Activated naive CD4-positive, alpha-beta T cell treated with anti-CD3 and anti-CD28 coated beads, Interleukin-2, amount 10 ng/mL, durations not matched to agents 7 days and 5 days (primary cell): Measurements from ENCODE around the gene OR10A4.
"Not testable (repeated sequence)": the region's sequence is repeated elsewhere in the genome, so short reads cannot be mapped to it uniquely, and the experiment has no call there.

Experiments
- CTCF ChIA-PET: fragments of 350-600 bp; sonication (Branson Sonifier 250); formaldehyde crosslinking; loops from one replicate; lab custom pipeline; 2021; ENCODE audit warnings: antibody characterized with exemption; lab: Charles Lee
- DNase-seq: peaks from one replicate; pipeline ENCODE4 v3.0.0-alpha.2; 2020
- H3K27ac Mint-ChIP-seq: one replicate; pipeline ENCODE4 v1.8.0; 2021; ENCODE audit warnings: mild to moderate bottlenecking, moderate library complexity, mixed read lengths
- H3K27me3 Mint-ChIP-seq: one replicate; pipeline ENCODE4 v1.8.0; 2021; ENCODE audit warnings: mild to moderate bottlenecking, mixed read lengths
- H3K36me3 Mint-ChIP-seq: one replicate; pipeline ENCODE4 v1.8.0; 2021; ENCODE audit warnings: mixed read lengths
- H3K4me1 Mint-ChIP-seq: one replicate; pipeline ENCODE4 v1.8.0; 2021; ENCODE audit warnings: mixed read lengths
- H3K4me3 Mint-ChIP-seq: one replicate; pipeline ENCODE4 v1.8.0; 2021; ENCODE audit warnings: mild to moderate bottlenecking, moderate library complexity, mixed read lengths
- H3K9me3 Mint-ChIP-seq: one replicate; pipeline ENCODE4 v1.8.0; 2021; ENCODE audit warnings: mixed read lengths

OR10A4 gene

GRCh38 chr11:6876325-6876724 is at the start of gene OR10A4:
Gene OR10A4, plus strand, starts transcription at chr11:6876625. Its CDS starts 23 bp downstream, at chr11:6876648.
- no peaks in the 10 kb centered on the region for H3K36me3 Mint-ChIP-seq
- DNase-seq = no peak
- no peaks in the 10 kb centered on the region for H3K27me3 Mint-ChIP-seq
- no peak within 1 kb of the TSS for H3K4me3 Mint-ChIP-seq
- no peak within 1 kb of the TSS for H3K27ac Mint-ChIP-seq
- CTCF ChIA-PET = no interaction called here
- no peaks in the 10 kb centered on the region for H3K9me3 Mint-ChIP-seq
- no peaks in the 10 kb centered on the region for H3K4me1 Mint-ChIP-seq

- no peaks in the 10 kb centered on the region for H3K4me1 Mint-ChIP-seq
- H3K36me3 Mint-ChIP-seq = no peaks in the 10 kb centered on the region
- H3K27me3 Mint-ChIP-seq = no peaks in the 10 kb centered on the region
- CTCF ChIA-PET = no interaction called here
- no peak for DNase-seq
- no peaks in the 10 kb centered on the region for H3K9me3 Mint-ChIP-seq
- no peak overlapping the region for H3K4me3 Mint-ChIP-seq
- no peak overlapping the region for H3K27ac Mint-ChIP-seq
Measured at GRCh38 chr11:6828103-6828502, 48.3 kb upstream of the OR10A4 start.

GRCh38 chr11:6833356-6833755 is 43.1 kb upstream of the OR10A4 start:
- no peak for DNase-seq
- no peaks in the 10 kb centered on the region for H3K9me3 Mint-ChIP-seq
- no peaks in the 10 kb centered on the region for H3K36me3 Mint-ChIP-seq
- no peaks in the 10 kb centered on the region for H3K27me3 Mint-ChIP-seq
- CTCF ChIA-PET = interaction anchor here (1.2 to 1.4 kb wide), 2 partner anchors 10 to 21 kb away, joined by 3 to 5 read pairs; no protein-coding TSS in a partner anchor
- no peak overlapping the region for H3K27ac Mint-ChIP-seq
- H3K4me1 Mint-ChIP-seq = no peaks in the 10 kb centered on the region
- no peak overlapping the region for H3K4me3 Mint-ChIP-seq

- H3K9me3 Mint-ChIP-seq = no peaks in the 10 kb centered on the region
- no peak overlapping the region for H3K27ac Mint-ChIP-seq
- H3K4me3 Mint-ChIP-seq = no peak overlapping the region
- CTCF ChIA-PET = interaction anchor here (1.4 kb wide), 1 partner anchor 9 kb away, joined by 3 read pairs; no protein-coding TSS in a partner anchor
- H3K4me1 Mint-ChIP-seq = no peaks in the 10 kb centered on the region
- no peaks in the 10 kb centered on the region for H3K27me3 Mint-ChIP-seq
- no peak for DNase-seq
- no peaks in the 10 kb centered on the region for H3K36me3 Mint-ChIP-seq
Measured at GRCh38 chr11:6834021-6834420, 42.4 kb upstream of the OR10A4 start.

GRCh38 chr11:6841694-6842093 is 34.7 kb upstream of the OR10A4 start:
- no peaks in the 10 kb centered on the region for H3K36me3 Mint-ChIP-seq
- H3K27ac Mint-ChIP-seq = no peak overlapping the region
- no peak overlapping the region for H3K4me3 Mint-ChIP-seq
- no peaks in the 10 kb centered on the region for H3K27me3 Mint-ChIP-seq
- CTCF ChIA-PET = no interaction called here
- H3K4me1 Mint-ChIP-seq = peaks cover 2% of the 10 kb centered on the region
- DNase-seq = no peak
- no peaks in the 10 kb centered on the region for H3K9me3 Mint-ChIP-seq

GRCh38 chr11:6843670-6844069 is 32.8 kb upstream of the OR10A4 start:
- H3K4me3 Mint-ChIP-seq = no peak overlapping the region
- H3K4me1 Mint-ChIP-seq = peaks cover 2% of the 10 kb centered on the region
- no peak overlapping the region for H3K27ac Mint-ChIP-seq
- H3K27me3 Mint-ChIP-seq = no peaks in the 10 kb centered on the region
- H3K9me3 Mint-ChIP-seq = no peaks in the 10 kb centered on the region
- H3K36me3 Mint-ChIP-seq = no peaks in the 10 kb centered on the region
- no peak for DNase-seq
- CTCF ChIA-PET = interaction anchor here (0.8 kb wide), 1 partner anchor 10 kb away, joined by 3 read pairs; no protein-coding TSS in a partner anchor

GRCh38 chr11:6844356-6844755 is 32.1 kb upstream of the OR10A4 start:
- no peaks in the 10 kb centered on the region for H3K27me3 Mint-ChIP-seq
- peaks cover 2% of the 10 kb centered on the region for H3K4me1 Mint-ChIP-seq
- CTCF ChIA-PET = no interaction called here
- no peak overlapping the region for H3K4me3 Mint-ChIP-seq
- H3K27ac Mint-ChIP-seq = no peak overlapping the region
- H3K36me3 Mint-ChIP-seq = no peaks in the 10 kb centered on the region
- H3K9me3 Mint-ChIP-seq = no peaks in the 10 kb centered on the region
- no peak for DNase-seq

- no peak for DNase-seq
- Mint-ChIP-seq H3K4me3 (no peak within 1 kb of the TSS), H3K4me1 (peaks cover 2% of the 10 kb centered on the region), H3K9me3 (peaks cover 1% of the 10 kb centered on the region), H3K36me3 (no peaks in the 10 kb centered on the region), H3K27me3 (no peaks in the 10 kb centered on the region), H3K27ac (no peak within 1 kb of the TSS)
- CTCF ChIA-PET = no interaction called here
Measured at GRCh38 chr11:6845383-6845782, 31.0 kb upstream of the OR10A4 start, which contains the start of gene OR10A5. Gene OR10A5, plus strand, starts transcription at chr11:6845683. Its CDS starts 0 bp downstream, at chr11:6845683.

- Mint-ChIP-seq H3K27ac (no peak overlapping the region), H3K4me3 (no peak overlapping the region), H3K36me3 (no peaks in the 10 kb centered on the region), H3K4me1 (no peaks in the 10 kb centered on the region), H3K27me3 (no peaks in the 10 kb centered on the region), H3K9me3 (peaks cover 15% of the 10 kb centered on the region)
- CTCF ChIA-PET = no interaction called here
- no peak for DNase-seq
Measured at GRCh38 chr11:6850526-6850925, 25.9 kb upstream of the OR10A4 start.

GRCh38 chr11:6854801-6855200 is 21.6 kb upstream of the OR10A4 start:
- CTCF ChIA-PET, H3K27me3 Mint-ChIP-seq, H3K27ac Mint-ChIP-seq, DNase-seq, H3K36me3 Mint-ChIP-seq, H3K4me1 Mint-ChIP-seq, H3K4me3 Mint-ChIP-seq: not testable (repeated sequence)
- H3K9me3 Mint-ChIP-seq = peaks cover 15% of the 10 kb centered on the region

- H3K9me3 Mint-ChIP-seq = peaks cover 12% of the 10 kb centered on the region
- no peaks in the 10 kb centered on the region for H3K27me3 Mint-ChIP-seq
- DNase-seq = no peak
- CTCF ChIA-PET = interaction anchor here (1.1 kb wide), 1 partner anchor 9 kb away, joined by 3 read pairs; no protein-coding TSS in a partner anchor
- H3K4me1 Mint-ChIP-seq = peaks cover 2% of the 10 kb centered on the region
- no peak overlapping the region for H3K27ac Mint-ChIP-seq
- no peak overlapping the region for H3K4me3 Mint-ChIP-seq
- no peaks in the 10 kb centered on the region for H3K36me3 Mint-ChIP-seq
Measured at GRCh38 chr11:6855971-6856541, 20.4 kb upstream of the OR10A4 start.

GRCh38 chr11:6856871-6857270 is 19.6 kb upstream of the OR10A4 start:
- no peak for DNase-seq
- Mint-ChIP-seq H3K27ac (no peak overlapping the region), H3K27me3 (no peaks in the 10 kb centered on the region), H3K4me3 (no peak overlapping the region), H3K9me3 (peaks cover 5% of the 10 kb centered on the region), H3K4me1 (peaks cover 2% of the 10 kb centered on the region), H3K36me3 (no peaks in the 10 kb centered on the region)
- CTCF ChIA-PET = no interaction called here

- no peak for DNase-seq
- CTCF ChIA-PET = no interaction called here
- H3K27me3 Mint-ChIP-seq = no peaks in the 10 kb centered on the region
- H3K27ac Mint-ChIP-seq = no peak within 1 kb of the TSS
- no peaks in the 10 kb centered on the region for H3K9me3 Mint-ChIP-seq
- no peaks in the 10 kb centered on the region for H3K36me3 Mint-ChIP-seq
- H3K4me3 Mint-ChIP-seq = no peak within 1 kb of the TSS
- H3K4me1 Mint-ChIP-seq = no peaks in the 10 kb centered on the region
Measured at GRCh38 chr11:6862961-6863360, 13.5 kb upstream of the OR10A4 start, which contains the start of gene OR10A2. Gene OR10A2, plus strand, starts transcription at chr11:6863057. Its CDS starts 6,698 bp downstream, at chr11:6869755.

- no peak overlapping the region for H3K4me3 Mint-ChIP-seq
- CTCF ChIA-PET = no interaction called here
- H3K27ac Mint-ChIP-seq = no peak overlapping the region
Measured at GRCh38 chr11:6864438-6864837, 12.0 kb upstream of the OR10A4 start.

GRCh38 chr11:6871278-6871677 is 5.1 kb upstream of the OR10A4 start:
- Mint-ChIP-seq H3K27me3 (no peaks in the 10 kb centered on the region), H3K27ac (no peak overlapping the region), H3K4me3 (no peak overlapping the region), H3K4me1 (no peaks in the 10 kb centered on the region), H3K9me3 (no peaks in the 10 kb centered on the region), H3K36me3 (no peaks in the 10 kb centered on the region)
- no peak for DNase-seq
- CTCF ChIA-PET = no interaction called here

More at GRCh38 chr11:6864438-6864837, 12.0 kb upstream of the OR10A4 start:
- no peak for DNase-seq
- no peaks in the 10 kb centered on the region for H3K27me3 Mint-ChIP-seq
- H3K36me3 Mint-ChIP-seq = no peaks in the 10 kb centered on the region
- H3K4me1 Mint-ChIP-seq = no peaks in the 10 kb centered on the region
- H3K9me3 Mint-ChIP-seq = no peaks in the 10 kb centered on the region
